Measurements from ENCODE around the gene CCBE1. TPM values are rescaled to one million over a fixed set of nuclear protein-coding genes. Genes with fewer than 3 reads are reported as not detected.
"Not testable (repeated sequence)": the region's sequence is repeated elsewhere in the genome, so short reads cannot be mapped to it uniquely, and the experiment has no call there.

The CCBE1 gene
- total RNA-seq, result 0.05 TPM in 1 of 2 replicates, not detected in the other

DNA sequence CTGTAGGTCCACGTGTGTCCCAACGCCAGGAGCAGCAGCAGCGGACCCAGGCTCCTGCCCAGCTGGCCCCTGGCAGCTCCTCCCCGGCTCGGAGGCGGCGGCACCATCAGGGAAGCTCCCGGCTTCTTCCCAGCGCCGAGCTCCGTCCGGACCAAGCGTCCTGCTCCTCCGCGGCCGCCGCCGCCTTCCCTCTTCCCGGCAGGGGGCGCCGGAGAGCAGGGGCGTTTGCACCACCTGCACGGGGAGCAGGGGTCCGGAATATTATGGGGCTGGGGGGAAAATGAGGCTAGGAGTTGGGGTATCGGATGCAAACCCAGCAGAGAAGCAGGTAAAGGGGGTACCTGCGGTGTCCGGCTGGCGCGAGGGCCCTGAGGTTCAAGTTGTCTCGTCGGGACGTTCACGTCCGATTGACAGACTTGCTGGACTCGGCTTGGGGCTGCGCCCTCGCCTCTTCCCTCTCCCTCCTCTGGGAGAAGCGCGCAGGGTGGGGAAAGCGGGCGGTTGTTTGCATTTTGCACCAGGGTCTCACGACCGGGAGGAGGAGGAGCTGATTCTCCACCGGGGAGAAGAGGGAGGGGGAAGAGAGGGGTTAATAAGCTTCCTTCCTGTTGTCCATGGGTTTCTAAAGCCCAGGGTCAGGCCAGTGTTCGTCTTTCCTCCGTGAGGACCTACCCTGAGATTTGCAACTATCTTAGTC lies at the start of gene CCBE1:
Gene CCBE1, minus strand, starts transcription at position 188 of the 697 bp plus-strand sequence.
- intact Hi-C loops (cut with micrococcal nuclease), result no loop called here

DNA sequence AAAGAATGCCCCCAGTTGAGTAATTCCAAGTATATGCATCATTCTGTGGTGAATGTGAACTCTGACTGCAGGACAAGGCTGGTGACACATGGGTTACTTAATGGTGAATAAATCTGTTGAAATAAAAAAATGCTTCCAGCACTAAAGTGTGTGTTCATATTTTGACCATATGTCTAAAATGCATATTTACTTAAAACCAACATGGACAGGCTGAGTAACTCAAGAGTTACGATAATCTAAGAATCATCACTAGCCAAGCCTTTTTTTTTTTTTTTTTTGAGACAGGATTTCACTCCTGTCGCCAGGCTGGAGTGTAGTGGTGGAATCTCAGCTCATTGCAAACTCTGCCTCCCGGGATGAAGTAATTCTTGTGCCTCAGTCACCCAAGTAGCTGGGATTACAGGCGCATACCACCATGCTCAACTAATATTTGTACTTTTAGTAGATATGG lies 47.1 kb upstream of the CCBE1 start:
- intact Hi-C loops (cut with micrococcal nuclease), result no loop called here

DNA sequence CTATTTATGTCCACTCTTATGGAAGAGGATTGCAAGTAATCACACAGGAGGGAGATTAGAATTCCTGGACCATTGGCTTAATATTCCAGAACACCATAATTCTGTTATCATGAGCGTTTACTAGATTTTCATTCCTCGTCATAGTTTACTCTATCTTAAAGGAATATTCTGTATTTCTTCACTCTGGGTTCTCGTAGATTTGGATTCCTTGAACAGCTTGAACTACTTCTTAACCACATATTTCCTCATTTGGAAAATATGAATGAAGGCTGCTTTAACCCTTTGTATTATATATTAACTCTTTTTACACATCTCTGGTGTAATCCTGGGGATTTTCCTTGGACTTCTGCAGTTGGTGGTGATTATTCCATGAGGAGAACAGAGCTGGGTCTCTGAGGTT lies 46.3 kb upstream of the CCBE1 start:
- intact Hi-C loops (cut with micrococcal nuclease), result no loop called here

- intact Hi-C loops (cut with micrococcal nuclease), result no loop called here
These were observed 45.3 kb upstream of the CCBE1 start for GRCh38 chr18:59742325-59743111.

DNA sequence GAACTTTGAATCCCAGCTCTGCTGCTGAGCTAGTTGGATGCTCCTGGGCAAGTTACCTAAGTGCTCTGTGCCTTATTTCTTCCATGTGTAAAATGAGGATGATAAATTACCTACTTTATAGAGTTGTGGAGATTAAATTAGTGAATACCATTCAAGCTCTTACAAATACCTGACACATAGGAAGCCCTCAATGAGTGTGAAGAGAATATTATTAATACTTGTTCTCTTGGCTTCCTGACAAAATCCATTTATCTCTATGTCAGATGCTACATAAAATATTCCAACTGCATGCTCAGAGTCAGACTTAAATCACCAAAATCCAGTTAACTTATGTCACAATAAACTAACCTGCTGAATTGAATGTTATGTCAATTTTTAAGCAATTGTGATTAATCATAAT lies 42.9 kb upstream of the CCBE1 start:
- intact Hi-C loops (cut with micrococcal nuclease), result no loop called here

DNA sequence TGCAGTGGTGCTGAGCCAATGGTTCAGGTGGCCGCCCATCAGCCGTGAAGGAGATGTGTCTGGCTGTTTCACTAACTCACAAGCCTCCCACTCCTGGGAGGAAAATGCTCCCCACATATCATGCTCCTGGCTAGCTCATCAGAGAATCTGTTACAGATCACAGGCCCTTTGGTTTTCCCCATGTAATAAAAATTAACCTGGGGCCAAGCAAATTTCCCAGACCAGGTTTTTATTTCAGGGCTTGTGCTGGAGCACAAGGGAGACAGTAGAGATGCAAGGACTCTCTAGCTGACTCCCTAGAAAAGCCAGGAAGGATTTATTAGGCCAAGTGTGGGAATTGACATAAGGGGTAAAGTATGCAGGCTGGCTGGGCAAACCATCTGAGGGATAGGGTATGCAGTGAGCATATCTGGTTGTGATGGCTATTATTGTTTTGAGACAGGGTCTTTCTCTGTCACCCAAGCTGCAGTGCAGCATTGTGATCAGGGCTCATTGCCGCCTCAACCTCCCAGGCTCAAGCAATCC lies 40.6 kb upstream of the CCBE1 start:
- intact Hi-C loops (cut with micrococcal nuclease), result no loop called here

DNA sequence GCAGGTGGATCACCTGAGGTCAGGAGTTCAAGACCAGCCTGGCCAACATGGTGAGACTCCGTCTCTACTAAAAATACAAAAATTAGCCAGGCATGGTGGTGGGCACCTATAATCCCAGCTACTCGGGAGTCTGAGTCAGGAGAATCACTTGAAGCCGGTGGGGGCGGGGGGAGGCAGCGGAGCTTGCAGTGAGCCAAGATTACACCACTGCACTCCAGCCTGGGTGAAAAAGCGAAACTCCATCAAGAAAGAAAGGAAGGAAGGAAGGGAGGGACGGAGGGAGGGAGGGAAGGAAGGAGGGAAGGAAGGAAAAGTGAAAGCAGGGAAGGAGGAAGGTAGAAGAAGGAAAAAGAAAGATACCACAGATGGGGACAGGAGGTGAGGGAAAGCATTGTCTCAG lies 40.1 kb upstream of the CCBE1 start:
- intact Hi-C loops (cut with micrococcal nuclease), result not testable (repeated sequence)

DNA sequence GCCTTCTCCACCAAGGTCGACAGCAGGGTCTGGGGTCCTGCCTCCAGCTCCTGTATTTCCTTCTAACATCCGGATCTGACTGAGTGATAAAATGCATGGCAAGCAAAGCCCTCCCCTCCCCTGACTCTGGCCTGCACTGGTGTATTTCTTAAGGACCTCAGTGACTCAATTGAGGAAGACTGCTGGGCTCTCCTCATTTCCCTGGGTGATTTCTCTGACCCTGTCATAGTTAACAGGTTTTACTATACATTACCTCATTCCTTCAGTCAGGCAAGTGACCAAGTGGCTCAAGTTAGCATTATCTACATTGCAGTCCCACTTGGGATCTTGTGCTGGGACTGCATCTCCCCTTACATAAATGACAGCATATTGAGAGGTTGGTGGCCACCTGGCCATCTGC lies 38.8 kb upstream of the CCBE1 start:
- intact Hi-C loops (cut with micrococcal nuclease), result no loop called here

DNA sequence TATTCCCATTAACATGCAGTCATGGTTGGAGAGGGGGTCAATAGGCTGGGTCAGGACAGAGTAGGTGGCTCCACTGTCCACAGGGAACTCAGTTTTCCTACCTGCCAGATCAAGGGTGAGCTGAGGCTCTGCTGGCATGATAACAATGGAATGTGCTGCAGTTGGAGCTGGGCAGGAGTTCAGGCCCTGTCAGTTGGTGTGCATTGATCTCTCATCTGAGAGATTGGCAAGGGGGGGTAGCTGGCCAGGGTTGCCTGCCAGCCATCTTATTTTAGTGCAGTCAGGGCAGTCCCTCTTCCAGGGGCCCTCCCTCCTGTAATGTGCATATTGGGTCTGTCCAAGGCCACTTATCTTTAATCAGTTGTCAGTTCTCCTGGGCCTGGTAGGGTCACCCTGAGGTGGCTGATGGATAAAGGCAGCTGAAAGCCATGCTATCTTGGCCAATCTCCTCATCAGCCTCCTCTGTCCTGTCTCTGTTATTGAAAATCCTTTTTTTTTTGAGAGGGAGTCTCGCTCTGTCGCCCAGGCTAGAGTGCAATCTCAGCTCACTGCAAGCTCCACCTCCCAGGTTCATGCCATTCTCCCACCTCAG lies 38.1 kb upstream of the CCBE1 start:
- intact Hi-C loops (cut with micrococcal nuclease), result no loop called here

- intact Hi-C loops (cut with micrococcal nuclease), result no loop called here
These were observed 36.2 kb upstream of the CCBE1 start for GRCh38 chr18:59733421-59733820.

DNA sequence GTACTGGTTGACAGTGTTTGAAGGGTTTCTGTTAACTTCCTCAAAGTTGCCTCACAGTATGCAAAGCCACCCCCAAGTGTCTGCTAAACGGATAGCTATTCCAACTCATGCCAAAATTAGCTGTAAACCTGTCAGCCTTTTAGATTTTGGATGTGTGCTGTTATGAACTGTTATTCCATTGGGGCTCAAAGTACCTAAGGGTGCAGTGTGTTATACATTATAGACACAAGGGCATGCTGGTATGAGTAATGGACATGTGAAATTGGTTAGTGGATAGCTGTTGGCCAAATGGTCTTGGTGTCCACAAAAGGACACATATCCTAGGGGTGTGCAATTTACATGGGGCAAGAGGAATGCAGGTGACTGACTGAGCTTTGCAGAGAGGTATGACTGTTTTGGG lies 33.7 kb upstream of the CCBE1 start:
- intact Hi-C loops (cut with micrococcal nuclease), result no loop called here

GRCh38 chr18:59729781-59730180 lies 32.6 kb upstream of the CCBE1 start:
- intact Hi-C loops (cut with micrococcal nuclease), result no loop called here

DNA sequence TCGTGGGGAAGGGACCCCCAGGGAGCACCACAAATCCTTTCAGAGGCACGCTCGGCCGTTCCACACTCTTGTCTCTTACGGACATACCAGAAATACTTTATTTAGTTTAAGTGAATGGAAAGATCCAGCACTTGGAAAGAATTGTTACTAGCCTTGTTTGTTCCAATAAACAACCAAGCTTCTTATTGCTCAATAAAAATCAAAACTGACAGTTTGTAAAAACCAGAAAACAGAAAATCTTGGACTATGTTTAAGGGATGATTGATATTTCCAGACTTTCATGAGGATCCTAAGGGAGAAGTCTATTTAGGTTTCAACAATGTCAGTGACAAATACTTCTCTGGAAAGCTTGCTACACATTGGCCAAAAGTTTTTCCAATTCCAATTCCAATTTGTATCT lies 31.6 kb upstream of the CCBE1 start:
- intact Hi-C loops (cut with micrococcal nuclease), result no loop called here

GRCh38 chr18:59725142-59725541 lies 27.9 kb upstream of the CCBE1 start:
- intact Hi-C loops (cut with micrococcal nuclease), result no loop called here

DNA sequence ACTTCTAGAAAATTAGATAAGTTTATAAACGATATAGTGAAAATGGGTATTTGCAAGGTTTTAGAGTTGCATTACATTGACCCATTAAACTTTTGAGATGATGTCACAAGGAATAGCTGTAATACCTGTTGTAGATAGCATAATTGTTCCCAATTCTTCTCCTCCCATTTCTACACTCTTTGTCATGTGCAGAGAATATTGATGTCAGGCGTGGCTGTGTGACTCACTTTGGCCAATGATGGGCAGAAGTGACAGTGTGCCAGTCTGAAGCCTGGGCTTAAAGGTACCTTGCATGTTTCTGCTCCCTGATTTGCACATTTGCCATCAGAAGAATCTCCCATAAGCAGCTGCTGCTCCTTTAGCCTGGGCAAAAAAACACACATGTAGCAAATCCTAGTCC lies 26.9 kb upstream of the CCBE1 start:
- intact Hi-C loops (cut with micrococcal nuclease), result no loop called here

GRCh38 chr18:59721931-59722330 lies 24.7 kb upstream of the CCBE1 start:
- intact Hi-C loops (cut with micrococcal nuclease), result no loop called here

DNA sequence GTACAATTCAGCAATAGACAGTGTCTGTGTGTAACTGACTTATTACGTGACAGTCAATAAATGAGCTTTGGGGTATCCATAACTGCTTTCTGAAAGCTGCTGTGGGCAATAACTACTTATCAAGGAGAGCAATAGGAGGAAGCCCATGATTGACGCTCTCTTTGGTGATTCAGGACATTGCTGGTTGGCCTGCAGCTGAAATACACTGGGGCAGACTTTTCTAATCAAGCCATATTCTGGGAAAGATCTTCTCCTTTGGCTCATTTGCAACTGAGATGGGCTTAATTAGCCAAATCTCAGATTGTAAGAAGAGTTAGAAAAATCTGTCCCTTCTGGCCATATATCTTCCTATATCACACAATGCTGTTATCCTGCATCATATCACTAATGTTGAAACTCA lies 24.0 kb upstream of the CCBE1 start:
- intact Hi-C loops (cut with micrococcal nuclease), result no loop called here

DNA sequence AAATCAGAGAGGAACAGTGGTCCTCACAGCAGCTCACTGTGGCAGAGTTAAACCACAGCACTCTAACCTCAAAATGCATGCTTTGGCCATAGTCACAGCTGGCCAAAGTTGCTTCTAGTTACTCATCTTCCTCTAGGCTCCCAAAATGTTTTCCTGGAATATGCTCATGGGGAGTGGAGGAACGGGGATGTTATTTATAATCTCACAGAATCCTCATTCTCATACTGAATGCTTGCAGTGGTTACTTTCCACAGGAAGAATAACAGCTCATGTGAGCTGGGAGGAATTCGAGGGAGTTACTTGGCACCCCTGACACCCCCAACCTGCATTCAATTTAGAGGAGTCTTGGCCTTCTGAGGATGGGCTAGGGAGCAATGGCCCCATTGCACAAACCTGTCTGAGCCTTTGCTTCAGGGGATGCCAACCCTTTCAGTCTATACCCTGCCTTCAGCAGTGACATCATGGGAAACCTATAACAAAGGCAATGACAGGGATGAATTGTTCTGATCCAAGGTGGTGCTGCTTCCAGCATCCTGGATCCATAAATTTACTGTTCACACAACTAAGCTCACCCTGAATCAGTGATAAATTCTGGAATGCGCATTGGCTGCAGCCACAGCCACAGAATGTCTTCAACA lies 22.4 kb upstream of the CCBE1 start:
- intact Hi-C loops (cut with micrococcal nuclease), result no loop called here

- intact Hi-C loops (cut with micrococcal nuclease), result no loop called here
These were observed 21.4 kb upstream of the CCBE1 start for GRCh38 chr18:59718464-59719157.

DNA sequence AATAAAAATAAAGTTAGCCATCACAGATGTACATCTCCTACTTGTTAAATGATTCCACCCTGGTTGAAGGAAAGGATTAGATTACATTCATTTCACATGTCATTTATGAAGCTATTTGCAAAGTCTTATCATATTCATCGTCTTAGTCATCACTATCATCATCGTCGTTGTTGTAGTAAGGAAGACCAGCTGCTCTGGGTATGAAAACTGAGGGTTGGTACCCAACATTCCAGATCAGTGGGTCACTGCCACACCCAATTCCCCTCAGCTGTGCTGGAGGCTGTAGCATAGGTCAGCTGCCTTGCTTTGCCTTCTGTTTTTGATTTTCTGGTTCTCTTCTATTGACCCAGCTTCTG lies 20.9 kb upstream of the CCBE1 start:
- intact Hi-C loops (cut with micrococcal nuclease), result no loop called here

DNA sequence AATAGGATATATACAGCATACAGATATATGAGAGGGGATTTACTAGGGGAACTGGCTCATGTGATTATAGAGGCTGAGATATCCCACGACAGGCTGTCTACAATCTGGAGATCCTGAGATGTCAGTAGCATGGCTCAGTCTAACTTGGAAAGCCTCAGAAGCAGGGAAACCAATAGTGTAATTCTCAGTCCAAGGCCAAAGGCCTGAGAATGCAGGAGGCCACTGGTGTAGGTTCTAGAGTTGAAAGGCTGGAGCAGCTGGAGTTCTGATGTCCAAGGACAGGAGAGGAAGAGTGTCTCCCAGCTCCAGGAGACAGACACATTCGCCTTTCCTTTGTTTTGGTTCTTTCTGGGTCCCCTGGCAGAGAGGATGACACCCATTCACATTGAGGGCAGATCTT lies 20.1 kb upstream of the CCBE1 start:
- intact Hi-C loops (cut with micrococcal nuclease), result no loop called here
